ENCODE results near the gene THAP8. TPM values are rescaled to one million over a fixed set of nuclear protein-coding genes. Genes with fewer than 3 reads are reported as not detected.
A peak's percentile ranks its signal among the peaks of the same experiment; 100 is the strongest.
"Not testable (repeated sequence)": the region's sequence is repeated elsewhere in the genome, so short reads cannot be mapped to it uniquely, and the experiment has no call there.

Gene THAP8
- total RNA-seq, 1 donor = 4.1 TPM

DNA sequence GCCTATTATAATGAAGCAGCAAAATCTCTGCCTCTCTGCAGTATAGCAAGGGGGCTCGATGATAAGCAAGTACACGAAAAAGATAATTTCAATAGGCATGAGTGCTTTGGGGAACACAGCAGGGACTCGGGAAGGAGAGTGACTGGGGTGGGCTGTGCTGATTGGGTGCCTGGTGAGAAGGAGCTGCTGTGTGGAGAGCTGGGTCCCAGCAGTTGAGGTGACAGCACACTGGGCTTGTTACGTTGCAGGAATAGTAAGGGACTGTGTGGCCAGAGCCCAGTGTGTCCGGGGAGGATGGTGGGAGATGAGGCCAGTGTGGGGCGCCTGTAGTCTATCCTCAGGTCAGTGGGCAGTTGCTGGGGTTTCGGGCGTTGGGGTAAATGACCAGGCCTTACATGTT, 18.0 kb upstream of the THAP8 start:
- no peak for DNase-seq (ENCODE audit: low read depth)
- TF ChIP-seq, protein P1, sequence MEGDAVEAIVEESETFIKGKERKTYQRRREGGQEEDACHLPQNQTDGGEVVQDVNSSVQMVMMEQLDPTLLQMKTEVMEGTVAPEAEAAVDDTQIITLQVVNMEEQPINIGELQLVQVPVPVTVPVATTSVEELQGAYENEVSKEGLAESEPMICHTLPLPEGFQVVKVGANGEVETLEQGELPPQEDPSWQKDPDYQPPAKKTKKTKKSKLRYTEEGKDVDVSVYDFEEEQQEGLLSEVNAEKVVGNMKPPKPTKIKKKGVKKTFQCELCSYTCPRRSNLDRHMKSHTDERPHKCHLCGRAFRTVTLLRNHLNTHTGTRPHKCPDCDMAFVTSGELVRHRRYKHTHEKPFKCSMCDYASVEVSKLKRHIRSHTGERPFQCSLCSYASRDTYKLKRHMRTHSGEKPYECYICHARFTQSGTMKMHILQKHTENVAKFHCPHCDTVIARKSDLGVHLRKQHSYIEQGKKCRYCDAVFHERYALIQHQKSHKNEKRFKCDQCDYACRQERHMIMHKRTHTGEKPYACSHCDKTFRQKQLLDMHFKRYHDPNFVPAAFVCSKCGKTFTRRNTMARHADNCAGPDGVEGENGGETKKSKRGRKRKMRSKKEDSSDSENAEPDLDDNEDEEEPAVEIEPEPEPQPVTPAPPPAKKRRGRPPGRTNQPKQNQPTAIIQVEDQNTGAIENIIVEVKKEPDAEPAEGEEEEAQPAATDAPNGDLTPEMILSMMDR (IDR thresholded peaks at IDR 0.05; ENCODE audit: insufficient read depth, low read length) = no peak
- H3K4me3 ChIP-seq (ENCODE audit: low read depth, low read length) = no peak overlapping the region

DNA sequence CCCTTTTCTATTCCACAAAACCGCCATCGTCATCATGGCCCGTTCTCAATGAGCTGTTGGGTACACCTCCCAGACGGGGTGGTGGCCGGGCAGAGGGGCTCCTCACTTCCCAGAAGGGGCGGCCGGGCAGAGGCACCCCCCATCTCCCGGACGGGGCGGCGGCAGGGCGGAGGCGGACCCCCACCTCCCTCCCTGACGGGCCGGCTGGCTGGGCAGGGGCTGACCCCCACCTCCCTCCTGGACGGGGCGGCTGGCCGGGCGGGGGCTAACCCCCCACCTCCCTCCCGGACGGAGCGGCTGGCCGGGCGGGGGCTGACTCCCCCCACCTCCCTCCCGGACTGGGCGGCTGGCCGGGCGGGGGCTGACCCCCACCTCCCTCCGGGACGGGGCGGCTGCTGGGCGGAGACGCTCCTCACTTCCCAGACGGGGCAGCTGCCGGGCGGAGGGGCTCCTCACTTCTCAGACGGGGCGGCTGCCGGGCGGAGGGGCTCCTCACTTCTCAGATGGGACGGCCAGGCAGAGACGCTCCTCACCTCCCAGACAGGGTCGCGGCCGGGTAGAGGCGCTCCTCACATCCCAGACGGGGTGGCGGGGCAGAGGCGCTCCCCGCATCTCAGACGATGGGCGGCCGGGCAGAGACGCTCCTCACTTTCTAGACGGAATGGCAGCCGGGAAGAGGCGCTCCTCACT, 14.9 kb upstream of the THAP8 start:
- not testable (repeated sequence) for H3K4me3 ChIP-seq (ENCODE audit: low read depth, low read length); DNase-seq (ENCODE audit: low read depth)

GRCh38 chr19:36067681-36068080, 13.6 kb upstream of the THAP8 start:
- TF ChIP-seq, protein P1 (IDR thresholded peaks at IDR 0.05; ENCODE audit: insufficient read depth, low read length) = no peak
- H3K4me3 ChIP-seq (ENCODE audit: low read depth, low read length) = no peak overlapping the region
- no peak for DNase-seq (ENCODE audit: low read depth)

DNA sequence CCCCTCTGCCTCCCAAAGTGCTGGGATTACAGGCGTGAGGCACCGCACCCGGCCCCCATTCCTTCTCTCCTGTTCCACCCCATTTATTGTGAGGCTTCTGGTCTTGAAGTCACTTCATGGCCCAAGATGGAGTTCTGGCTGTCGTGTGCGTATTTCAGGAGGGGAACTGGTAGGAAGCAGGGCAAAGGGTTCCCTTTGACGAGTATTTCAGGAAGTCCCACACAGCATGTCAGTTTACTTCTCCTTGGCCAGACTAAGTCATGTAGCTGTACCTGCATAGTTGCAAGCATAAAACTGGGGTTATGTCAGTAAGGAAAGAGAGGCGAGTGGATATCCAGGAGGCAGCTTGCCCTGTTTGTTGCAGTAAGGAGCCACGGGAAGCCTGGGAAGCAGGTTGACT, 10.7 kb upstream of the THAP8 start:
- TF ChIP-seq, protein P1 (IDR thresholded peaks at IDR 0.05; ENCODE audit: insufficient read depth, low read length) = no peak
- DNase-seq (ENCODE audit: low read depth) = no peak
- H3K4me3 ChIP-seq (ENCODE audit: low read depth, low read length) = no peak overlapping the region

DNA sequence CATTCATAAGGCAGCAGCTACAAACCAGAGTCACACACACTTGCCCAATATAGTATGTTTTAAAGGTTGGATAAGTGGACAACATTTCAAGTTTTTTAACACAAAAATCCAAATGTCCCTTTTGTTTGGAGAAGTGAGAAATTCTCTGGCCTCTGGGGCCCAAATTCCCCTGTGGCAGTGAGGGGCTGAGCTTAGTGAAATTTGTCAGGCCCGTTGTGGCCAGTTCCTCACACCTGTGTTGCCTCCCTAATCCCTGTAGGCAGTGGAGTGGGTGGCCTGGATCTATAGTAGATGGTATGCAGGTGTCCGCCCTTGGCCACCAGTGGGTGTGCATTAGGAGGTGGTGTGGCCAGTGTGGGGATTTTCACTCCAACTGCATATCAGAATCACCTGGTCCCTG, 7.3 kb upstream of the THAP8 start:
- TF ChIP-seq, protein P1 (IDR thresholded peaks at IDR 0.05; ENCODE audit: insufficient read depth, low read length) = no peak
- no peak for DNase-seq (ENCODE audit: low read depth)
- no peak overlapping the region for H3K4me3 ChIP-seq (ENCODE audit: low read depth, low read length)

- TF ChIP-seq, protein P1 (IDR thresholded peaks at IDR 0.05; ENCODE audit: insufficient read depth, low read length) = peak; percentile 73
- peak; percentile 71 for DNase-seq (ENCODE audit: low read depth)
- H3K4me3 ChIP-seq (ENCODE audit: low read depth, low read length) = no peak overlapping the region
Measured at GRCh38 chr19:36060430-36060829, 6.3 kb upstream of the THAP8 start.

DNA sequence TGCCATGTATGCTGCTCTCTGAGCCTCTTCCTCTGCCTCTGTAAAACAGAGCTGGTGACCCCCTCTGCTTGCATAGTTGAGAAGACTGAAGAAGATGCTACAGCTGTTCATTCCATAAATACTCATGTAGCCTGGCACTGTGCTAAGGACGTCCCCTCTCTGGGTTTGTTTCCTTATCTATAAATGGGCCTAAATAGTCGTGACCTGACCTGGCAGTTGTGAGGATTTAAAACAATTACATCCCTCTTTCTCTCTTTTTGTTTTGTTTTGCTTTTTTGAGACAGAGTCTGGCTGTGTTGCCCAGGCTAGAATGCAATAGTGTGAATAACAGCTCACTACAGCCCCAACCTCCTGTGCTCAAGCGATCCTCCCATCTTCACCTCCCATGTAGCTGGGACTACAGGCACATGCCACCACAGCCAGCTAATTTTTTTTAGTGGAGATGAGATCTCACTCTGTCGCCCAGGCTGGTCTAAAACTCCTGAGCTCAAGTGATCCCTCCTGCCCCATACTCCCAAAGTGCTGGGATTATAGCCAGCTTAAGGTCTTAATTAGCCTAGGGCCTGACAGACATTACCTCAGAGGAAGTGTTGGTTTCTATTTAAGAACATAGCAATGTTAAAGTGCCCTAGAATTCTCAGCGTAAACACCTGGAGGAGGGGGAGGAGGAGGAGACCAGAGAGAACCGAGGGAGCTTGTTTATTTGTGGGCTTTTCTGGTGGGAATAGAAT, 5.3 kb upstream of the THAP8 start:
- DNase-seq (ENCODE audit: low read depth) = no peak
- no peak overlapping the region for H3K4me3 ChIP-seq (ENCODE audit: low read depth, low read length)
- TF ChIP-seq, protein P1 (IDR thresholded peaks at IDR 0.05; ENCODE audit: insufficient read depth, low read length) = no peak

Data from fibroblast of the aortic adventitia (primary cell).